ENCODE results near the gene PLEKHH1. TPM values are rescaled to one million over a fixed set of nuclear protein-coding genes. Genes with fewer than 3 reads are reported as not detected.

The PLEKHH1 gene
- total and polyA plus RNA-seq, 8 donors = 1.2 to 19.2 (median 15.3) TPM

DNA sequence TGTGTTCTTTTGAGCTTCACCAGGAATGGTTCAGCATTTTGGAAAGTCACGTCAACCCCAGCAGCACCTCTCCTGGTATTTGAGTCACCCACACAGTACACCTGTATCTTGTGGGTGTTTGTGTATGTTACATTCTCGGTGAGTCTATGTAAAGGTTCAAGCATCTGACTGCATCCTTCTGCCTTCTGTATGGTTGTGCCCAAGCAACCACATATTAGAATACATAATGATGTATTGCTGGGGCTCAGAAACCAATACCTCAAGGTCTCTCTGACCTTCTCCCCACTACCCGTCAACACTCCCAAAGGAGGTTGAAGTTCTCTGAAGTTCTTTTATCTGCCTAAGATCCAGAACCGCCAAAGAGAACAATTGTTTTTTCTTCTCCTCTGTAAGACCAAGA lies 35.4 kb upstream of the PLEKHH1 start:
- no peaks in the 10 kb centered on the region for H3K4me1 ChIP-seq
- no peak overlapping the region for H3K4me3 ChIP-seq
- intact Hi-C loops (cut with DNase I) = no loop called here
- TF ChIP-seq, protein P1, sequence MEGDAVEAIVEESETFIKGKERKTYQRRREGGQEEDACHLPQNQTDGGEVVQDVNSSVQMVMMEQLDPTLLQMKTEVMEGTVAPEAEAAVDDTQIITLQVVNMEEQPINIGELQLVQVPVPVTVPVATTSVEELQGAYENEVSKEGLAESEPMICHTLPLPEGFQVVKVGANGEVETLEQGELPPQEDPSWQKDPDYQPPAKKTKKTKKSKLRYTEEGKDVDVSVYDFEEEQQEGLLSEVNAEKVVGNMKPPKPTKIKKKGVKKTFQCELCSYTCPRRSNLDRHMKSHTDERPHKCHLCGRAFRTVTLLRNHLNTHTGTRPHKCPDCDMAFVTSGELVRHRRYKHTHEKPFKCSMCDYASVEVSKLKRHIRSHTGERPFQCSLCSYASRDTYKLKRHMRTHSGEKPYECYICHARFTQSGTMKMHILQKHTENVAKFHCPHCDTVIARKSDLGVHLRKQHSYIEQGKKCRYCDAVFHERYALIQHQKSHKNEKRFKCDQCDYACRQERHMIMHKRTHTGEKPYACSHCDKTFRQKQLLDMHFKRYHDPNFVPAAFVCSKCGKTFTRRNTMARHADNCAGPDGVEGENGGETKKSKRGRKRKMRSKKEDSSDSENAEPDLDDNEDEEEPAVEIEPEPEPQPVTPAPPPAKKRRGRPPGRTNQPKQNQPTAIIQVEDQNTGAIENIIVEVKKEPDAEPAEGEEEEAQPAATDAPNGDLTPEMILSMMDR (IDR thresholded peaks at IDR 0.05) = no peak
- no peaks in the 10 kb centered on the region for H3K36me3 ChIP-seq
- ATAC-seq (no peak), DNase-seq (no peak)
- peaks cover 0 to 17% of the 10 kb centered on the region in 2 donors for H3K9me3 ChIP-seq
- H3K27ac ChIP-seq = no peak overlapping the region
- no peaks in the 10 kb centered on the region for H3K27me3 ChIP-seq

GRCh38 chr14:67500981-67501380 lies 32.1 kb upstream of the PLEKHH1 start:
- H3K36me3 ChIP-seq = no peaks in the 10 kb centered on the region
- H3K9me3 ChIP-seq = no peaks in the 10 kb centered on the region
- DNase-seq = no peak
- intact Hi-C loops (cut with DNase I) = no loop called here
- H3K27me3 ChIP-seq = no peaks in the 10 kb centered on the region
- no peaks in the 10 kb centered on the region for H3K4me1 ChIP-seq
- ATAC-seq = no peak
- no peak overlapping the region for H3K4me3 ChIP-seq
- no peak overlapping the region for H3K27ac ChIP-seq
- TF ChIP-seq, protein P1 (IDR thresholded peaks at IDR 0.05) = no peak

- no peaks in the 10 kb centered on the region for H3K36me3 ChIP-seq
- no peaks in the 10 kb centered on the region for H3K27me3 ChIP-seq
- H3K4me3 ChIP-seq = no peak overlapping the region
- TF ChIP-seq, protein P1 (IDR thresholded peaks at IDR 0.05) = no peak
- H3K4me1 ChIP-seq = no peaks in the 10 kb centered on the region
- DNase-seq (no peak), ATAC-seq (no peak)
- H3K27ac ChIP-seq = no peak overlapping the region
- H3K9me3 ChIP-seq = no peaks in the 10 kb centered on the region
- intact Hi-C loops (cut with DNase I) = no loop called here
Measured at GRCh38 chr14:67501670-67502069, 31.4 kb upstream of the PLEKHH1 start.

GRCh38 chr14:67502867-67503266 lies 30.2 kb upstream of the PLEKHH1 start:
- H3K4me3 ChIP-seq = no peak overlapping the region
- no peaks in the 10 kb centered on the region for H3K27me3 ChIP-seq
- no peak overlapping the region for H3K27ac ChIP-seq
- ATAC-seq (no peak), DNase-seq (no peak)
- TF ChIP-seq, protein P1 (IDR thresholded peaks at IDR 0.05) = no peak
- no peaks in the 10 kb centered on the region for H3K4me1 ChIP-seq
- intact Hi-C loops (cut with DNase I) = no loop called here
- no peaks in the 10 kb centered on the region for H3K36me3 ChIP-seq
- no peaks in the 10 kb centered on the region for H3K9me3 ChIP-seq

- no peak for ATAC-seq
- peaks cover 0 to 3% of the 10 kb centered on the region in 2 donors for H3K4me1 ChIP-seq
- H3K27me3 ChIP-seq = no peaks in the 10 kb centered on the region
- no peak overlapping the region for H3K27ac ChIP-seq
- H3K36me3 ChIP-seq = no peaks in the 10 kb centered on the region
- TF ChIP-seq, protein P1 (IDR thresholded peaks at IDR 0.05) = no peak
- no peaks in the 10 kb centered on the region for H3K9me3 ChIP-seq
- no peak for DNase-seq
- no peak overlapping the region for H3K4me3 ChIP-seq
- intact Hi-C loops (cut with DNase I) = no loop called here
Measured at GRCh38 chr14:67503331-67503730, 29.8 kb upstream of the PLEKHH1 start.
